HPDE6-E6E7 (cell line): ENCODE data around the gene ST3GAL3.

Source experiments
- DNase-seq: peaks from one replicate; pipeline ENCODE4 v3.0.0; 2011; ENCODE audit warnings: missing footprints; ENCODE audit errors: extremely low spot score

The ST3GAL3 gene, protein sequence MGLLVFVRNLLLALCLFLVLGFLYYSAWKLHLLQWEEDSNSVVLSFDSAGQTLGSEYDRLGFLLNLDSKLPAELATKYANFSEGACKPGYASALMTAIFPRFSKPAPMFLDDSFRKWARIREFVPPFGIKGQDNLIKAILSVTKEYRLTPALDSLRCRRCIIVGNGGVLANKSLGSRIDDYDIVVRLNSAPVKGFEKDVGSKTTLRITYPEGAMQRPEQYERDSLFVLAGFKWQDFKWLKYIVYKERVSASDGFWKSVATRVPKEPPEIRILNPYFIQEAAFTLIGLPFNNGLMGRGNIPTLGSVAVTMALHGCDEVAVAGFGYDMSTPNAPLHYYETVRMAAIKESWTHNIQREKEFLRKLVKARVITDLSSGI

DNA sequence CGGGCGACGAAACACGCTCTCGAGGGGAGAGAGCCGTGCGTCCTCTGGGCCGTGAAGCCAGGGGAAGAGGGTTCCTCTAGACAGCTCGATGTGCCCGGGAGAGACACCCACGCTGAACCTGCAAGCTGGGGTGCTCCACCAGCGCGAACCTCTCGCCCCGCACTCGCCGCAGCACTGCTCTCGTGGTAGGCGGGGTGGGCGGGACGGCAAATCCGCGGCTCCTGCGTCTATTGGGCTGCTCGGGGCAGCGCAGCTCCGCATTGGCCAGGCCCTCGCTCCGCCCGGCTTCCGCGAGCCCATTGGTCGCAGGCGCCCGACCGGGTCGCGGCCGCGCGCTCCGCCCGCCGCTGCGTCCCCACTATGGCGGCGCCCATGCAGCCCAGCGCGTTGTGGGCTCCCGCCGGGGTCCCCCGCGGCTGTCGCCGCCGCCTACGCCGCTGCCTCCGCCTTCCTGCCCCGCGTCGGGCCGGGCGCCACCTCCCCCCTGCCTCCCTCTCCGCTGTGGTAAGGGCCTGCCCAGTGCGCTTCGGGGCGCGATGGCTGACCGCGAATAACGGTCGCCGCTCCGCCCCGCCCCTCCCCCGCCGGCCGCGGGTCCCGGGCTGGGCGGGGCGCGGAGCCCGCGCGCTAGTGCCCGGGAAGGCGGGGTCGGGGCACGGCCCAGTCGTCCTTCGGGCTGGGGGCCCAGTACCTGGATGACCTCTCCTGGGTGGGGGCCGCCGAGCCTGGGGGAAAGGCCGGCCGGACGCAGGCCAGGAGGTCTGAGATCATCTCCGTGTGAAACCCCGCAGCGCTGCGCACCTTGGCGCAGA lies at the start of gene ST3GAL3:
Gene ST3GAL3 (plus strand): TSS at position 347 of the 812 bp plus-strand sequence. CDS start 28,727 bp downstream, outside the sequence.
- peak; percentile 91 for DNase-seq

DNA sequence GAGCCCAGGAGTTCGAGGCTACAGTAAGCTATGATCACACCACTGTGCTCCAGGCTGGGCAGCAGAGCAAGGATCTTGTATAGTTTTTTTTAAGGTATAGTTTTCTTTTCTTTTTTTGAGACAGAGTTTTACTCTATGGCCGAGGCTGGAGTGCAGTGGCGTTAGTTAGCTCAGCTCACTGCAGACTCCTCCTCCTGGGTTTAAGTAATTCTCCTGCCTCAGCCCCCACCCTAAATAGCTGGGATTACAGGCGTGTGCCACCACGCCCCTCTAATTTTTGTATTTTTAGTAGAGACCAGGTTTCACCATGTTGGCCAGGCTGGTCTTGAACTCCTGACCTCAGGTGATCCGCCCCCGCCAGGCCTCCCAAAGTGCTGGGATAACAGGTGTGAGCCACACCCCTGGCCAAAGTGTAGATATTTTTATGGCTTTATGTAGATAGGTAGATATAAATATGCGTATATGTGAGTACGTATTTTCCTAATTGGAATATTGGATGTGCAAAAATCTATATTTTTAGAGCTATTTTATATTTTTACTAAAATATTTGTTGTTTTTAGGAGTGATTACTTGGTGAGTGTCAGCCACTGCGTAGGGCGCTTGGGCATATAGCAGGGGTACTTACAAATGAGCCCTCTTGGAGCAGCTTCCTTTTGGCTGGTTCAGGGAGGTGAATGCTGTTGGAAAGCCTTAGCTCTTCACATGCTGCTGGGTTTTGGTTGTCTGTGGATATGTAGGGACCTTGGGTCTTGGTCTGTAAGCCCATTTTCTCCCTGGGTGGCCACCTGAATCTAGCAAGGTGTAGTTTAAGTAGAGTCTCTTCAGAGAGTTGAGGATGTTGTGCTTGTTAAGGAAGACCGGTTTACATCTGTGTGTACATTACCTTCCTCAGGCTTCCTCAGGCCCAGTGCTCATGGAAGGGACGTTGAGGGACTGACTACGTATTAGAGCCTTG lies 47.8 kb upstream of the ST3GAL3 start:
- DNase-seq, result no peak

DNA sequence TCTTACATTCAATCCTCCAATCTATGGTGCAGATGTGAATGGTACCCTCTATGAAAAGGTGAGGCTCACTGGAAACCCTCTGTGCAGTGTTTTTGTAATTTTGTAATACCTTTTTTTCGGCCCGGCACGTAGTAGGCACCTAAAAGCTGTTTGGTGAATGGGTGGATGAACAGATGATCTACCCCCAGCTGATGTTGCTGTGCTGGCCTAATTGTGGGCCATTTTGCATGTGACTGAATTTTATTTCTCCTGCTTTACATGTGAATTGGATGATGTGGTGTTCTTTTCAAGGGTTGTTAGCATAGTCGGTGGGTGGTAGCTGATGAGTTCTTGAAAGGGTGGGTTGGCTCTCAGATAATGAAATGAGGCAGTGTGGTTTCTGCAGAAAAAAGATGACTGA lies 47.0 kb upstream of the ST3GAL3 start:
- no peak for DNase-seq

DNA sequence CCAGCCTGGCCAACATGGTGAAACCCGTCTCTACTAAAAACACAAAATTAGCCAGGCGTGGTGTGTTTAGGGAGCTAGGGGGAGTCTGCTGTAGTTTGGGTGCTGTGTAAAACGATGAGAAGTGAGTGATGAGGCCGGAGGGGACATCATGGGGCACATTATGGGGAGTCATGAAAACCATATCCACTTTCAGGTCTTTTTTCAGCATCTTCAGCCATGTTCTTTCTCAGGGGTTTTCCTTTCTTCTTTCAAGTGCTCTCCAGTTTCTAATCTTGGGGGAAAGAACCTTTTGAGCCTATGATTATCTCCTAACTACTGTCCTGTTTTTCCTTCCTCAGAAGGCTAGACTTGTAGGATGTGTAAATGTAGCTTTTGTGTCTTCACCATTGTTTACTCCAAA lies 43.0 kb upstream of the ST3GAL3 start:
- DNase-seq, result no peak

DNA sequence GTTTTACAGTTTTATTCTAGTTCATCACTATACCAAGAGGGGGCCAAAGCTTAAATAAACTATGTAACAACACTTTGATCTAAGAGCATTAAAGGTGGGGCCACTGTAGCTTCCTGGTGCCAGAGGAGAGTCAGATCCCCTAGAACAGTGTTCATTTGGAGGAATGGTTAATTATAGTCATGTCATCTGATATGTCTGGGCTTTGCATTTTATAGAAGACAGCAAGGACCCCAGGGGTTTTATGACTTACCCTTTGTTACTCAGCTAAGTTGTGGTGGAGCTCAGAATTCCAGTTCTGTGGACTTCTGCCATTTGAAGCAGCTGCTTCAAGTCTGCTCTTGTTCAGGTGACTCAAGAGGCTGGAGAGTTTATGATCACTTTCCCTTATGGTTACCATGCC lies 40.7 kb upstream of the ST3GAL3 start:
- DNase-seq, result peak; percentile 96

DNA sequence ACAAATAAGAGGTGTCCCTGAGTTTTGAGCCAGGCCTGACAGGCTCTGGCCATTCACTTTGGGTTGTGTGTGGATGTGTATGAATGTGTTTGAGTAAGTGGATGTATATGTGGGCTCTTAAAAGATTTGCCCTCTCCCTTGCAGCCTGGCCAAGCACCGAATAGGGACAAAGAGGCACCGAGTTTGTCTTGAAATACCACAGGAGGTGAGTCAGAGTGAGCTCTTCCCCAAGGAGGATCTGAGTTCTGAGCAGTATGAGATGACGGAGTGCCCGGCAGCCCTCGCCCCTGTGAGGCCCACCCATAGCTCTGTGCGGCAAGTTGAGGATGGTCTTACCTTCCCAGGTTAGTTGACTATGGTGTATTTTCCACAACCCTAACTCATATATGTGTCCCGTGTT lies 38.4 kb upstream of the ST3GAL3 start:
- DNase-seq, result no peak

DNA sequence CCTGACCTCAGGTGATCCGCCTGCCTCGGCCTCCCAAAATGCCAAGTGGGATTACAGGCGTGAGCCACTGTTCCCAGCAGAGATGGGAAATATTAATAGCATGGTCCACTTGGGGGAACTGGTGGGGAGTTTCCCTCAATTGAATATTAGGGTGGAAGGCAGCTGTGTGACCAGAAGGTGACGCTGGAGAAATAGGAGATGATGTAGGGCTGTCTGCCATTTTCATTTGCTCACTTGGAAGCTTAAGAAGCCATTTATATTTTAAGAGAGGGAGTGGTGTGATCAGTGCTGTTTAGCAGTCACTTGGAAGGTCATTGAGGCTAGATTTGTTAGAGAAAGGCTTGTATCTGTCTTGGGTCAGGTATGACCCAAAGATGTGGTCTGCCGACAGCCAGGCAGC lies 37.5 kb upstream of the ST3GAL3 start:
- DNase-seq, result no peak

DNA sequence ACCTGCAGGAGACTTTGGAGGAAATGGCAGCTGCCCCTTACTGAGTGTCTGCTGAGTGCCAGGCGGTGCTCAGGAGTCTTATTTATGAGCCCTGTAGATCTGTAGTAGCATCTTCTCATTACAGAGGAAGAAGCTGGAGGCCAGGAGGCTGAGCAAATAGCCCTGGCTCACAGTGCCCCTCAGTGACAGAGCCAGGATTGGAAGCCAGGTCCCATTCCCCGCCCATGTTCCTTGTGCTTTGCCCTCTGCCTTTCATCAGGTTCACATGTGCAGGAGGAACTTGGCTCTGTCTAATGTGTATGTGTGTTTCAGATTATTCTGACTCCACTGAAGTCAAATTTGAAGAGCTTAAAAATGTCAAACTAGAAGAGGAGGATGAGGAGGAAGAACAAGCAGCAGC lies 36.1 kb upstream of the ST3GAL3 start:
- DNase-seq, result no peak

DNA sequence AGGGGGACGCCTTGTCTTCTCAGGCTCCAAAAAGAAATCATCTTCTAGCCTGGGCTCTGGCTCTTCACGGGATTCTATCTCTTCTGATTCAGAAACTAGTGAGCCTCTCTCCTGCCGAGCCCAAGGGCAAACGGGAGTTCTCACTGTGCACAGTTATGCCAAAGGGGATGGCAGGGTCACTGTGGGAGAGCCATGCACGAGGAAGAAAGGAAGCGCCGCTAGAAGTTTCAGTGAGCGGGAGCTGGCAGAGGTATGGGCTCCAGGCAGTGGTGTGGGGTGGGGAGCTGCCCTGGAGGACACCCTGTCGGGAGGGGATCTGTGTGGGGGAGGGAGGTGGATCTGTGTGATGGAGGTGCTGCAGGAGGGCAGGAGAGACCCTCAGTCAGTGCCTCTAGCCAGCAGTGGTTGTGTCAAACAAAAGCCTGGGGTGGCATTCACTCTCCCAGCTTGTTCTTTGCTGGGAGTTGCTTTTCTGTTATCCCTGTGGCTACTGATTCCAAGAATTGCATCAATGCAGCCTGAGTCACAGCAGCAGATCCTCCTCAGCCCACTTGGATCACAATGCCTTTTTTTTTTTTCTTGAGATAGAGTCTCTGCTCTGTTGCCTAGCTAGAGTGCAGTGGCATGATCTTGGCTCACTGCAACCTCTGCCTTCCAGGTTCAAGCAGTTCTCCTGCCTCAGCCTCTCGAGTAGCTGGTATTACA lies 35.6 kb upstream of the ST3GAL3 start:
- DNase-seq, result no peak

DNA sequence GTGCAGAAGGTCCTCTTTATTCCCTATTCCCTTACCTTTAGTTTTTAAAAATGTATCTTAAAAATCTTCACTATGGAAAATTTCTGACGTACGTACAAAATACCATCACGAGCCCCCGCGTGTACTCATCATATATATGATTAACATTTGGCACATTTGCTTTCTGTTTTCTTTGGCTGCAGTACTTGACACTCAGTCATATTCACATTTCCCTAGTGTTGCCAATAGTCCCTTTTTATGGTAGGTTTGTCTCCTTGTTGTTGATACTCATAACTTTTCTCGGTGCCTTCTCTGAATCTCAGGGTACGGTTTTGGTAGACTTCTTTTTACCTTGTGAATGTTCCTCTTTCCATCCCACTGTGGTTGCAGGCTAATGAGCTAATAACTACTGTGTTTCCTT lies 34.1 kb upstream of the ST3GAL3 start:
- no peak for DNase-seq

DNA sequence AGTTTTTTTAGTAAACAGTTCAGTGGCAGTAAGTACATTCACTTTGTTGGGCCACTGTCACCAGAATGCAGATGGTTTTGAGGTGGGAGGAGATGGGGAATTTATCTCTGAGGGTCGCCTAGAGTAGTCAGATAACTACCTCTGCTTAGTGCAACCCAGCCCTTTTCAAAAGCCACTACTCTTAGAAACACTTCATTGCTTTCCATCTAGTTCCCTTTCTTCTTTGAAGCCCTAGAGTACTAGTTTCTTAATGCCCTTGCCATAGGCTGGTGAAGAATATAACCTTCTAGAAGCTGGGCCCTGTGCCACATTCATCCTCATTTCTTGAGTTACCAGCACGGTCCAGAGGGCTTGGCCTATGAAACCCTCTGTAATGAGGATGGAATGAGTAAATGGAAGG lies 28.4 kb upstream of the ST3GAL3 start:
- no peak for DNase-seq

DNA sequence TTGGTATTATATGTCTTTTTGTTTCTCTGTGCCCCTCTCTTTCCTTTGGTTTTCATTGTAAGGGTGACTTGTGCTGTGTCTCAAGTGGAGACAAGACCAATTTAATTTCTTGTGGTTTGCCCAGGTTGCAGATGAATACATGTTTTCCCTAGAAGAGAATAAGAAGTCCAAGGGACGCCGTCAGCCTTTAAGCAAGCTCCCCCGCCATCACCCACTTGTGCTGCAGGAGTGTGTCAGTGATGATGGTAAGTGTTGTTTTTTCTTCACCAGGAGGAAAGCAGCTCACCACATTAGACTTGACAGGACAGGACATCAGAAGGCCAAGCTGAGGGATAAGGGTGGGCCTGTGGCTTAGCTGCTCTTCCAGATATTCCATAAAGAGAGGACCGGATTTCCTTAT lies 23.8 kb upstream of the ST3GAL3 start:
- no peak for DNase-seq

DNA sequence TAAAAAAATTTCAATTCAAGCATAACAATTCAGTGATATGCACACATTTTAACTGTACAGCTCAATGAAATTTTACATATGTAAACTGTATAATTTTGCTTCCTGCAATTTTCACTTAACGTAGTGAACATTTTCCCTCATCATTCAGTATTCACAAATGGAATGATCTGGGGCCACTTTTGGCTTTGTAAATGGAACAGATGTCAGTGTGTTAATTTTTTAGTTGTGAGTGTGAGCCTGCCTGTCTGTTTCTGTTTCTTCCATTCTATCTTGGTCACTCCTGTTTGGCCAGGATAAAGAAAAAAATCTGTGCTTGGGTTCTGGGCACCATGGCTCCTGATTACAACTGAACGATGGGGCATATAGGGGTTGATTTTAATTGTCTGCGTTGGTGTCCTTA lies 20.5 kb upstream of the ST3GAL3 start:
- DNase-seq, result no peak

DNA sequence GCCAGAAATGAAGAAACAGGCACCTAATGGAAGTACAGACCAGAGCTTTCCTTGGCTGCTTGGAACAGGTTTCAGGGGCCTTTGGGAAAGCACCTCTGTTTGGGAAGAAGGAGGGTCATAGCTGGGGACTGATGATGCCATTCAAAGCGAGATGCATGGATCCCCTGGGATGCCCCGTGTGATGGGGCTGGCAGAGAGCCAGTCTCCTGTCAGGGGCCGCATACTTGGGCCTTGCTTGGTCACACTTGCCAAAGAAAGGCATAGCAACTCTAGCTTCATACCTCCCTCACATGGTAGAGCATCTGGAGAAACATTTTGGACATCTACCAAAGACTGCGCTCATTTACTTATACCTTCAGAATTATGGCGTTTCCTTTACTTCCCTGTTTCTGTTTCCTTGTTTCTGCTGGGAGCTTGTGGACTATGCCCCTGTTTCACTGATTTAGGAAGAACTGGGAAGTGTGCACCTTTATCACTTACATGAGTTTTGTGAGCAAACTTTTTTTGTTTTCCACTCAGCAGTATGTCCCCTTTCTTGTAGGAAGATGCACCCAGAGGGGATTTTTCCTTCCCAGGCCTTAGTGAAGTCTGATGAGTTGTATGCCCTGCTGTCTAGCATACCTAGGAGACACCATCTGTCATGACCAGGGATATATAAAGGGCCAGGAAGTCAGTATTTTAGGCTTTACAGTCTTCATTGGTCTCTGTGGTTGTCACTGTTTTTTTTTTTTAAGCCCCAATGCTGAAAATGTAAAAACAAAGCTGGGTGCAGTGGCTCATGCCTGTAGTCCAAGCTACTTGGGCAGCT lies 19.8 kb upstream of the ST3GAL3 start:
- no peak for DNase-seq

DNA sequence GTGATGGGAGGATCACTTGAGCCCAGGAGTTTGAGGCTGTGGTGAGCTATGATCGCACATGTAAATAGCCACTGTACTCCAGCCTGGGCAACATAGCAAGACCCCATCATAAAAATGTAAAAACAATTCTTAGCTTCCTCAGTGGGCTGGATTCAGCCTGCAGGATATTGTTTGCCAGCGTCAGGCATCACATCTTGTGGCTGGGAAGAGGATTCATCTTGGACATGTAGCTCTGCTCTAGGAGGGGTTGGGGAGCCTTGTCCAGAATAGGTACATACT lies 19.3 kb upstream of the ST3GAL3 start:
- no peak for DNase-seq

DNA sequence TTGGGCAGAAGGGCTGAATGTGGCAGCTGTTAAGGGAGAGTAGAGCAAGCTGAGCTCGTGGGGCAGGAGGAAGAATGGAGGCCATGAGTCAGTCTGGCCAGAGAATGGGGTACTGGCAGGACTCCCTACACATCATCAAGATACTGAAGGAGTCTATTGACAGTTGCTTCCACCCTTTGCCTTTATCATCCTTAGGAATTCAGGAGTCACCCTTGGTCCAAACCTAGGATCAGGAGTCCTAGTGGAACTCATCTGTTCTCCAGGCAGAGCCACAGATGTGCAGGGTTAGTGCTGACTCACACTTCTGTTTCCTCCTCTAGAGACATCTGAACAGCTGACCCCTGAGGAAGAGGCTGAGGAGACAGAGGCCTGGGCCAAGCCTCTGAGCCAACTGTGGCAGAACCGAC lies 18.7 kb upstream of the ST3GAL3 start:
- no peak for DNase-seq

DNA sequence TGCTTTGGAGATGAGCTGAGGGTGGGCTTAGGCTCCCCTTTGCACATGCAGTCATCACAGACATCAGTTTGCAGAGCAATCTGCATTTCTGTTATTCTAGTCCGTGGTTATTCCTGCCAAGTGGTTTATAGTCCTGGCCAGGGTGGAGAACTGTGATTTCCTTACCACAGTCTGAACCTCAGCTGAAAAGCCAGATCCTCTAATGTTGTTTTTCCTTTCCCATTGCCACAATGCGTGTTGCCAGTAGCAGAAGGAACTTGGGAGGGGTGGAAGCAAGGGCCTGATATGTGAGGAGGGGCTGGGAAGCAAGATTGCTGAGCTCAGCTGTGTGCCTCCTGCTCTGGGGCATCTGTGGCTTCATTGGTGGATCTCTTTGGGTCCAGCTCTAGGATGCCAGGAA lies 18.0 kb upstream of the ST3GAL3 start:
- DNase-seq, result no peak

DNA sequence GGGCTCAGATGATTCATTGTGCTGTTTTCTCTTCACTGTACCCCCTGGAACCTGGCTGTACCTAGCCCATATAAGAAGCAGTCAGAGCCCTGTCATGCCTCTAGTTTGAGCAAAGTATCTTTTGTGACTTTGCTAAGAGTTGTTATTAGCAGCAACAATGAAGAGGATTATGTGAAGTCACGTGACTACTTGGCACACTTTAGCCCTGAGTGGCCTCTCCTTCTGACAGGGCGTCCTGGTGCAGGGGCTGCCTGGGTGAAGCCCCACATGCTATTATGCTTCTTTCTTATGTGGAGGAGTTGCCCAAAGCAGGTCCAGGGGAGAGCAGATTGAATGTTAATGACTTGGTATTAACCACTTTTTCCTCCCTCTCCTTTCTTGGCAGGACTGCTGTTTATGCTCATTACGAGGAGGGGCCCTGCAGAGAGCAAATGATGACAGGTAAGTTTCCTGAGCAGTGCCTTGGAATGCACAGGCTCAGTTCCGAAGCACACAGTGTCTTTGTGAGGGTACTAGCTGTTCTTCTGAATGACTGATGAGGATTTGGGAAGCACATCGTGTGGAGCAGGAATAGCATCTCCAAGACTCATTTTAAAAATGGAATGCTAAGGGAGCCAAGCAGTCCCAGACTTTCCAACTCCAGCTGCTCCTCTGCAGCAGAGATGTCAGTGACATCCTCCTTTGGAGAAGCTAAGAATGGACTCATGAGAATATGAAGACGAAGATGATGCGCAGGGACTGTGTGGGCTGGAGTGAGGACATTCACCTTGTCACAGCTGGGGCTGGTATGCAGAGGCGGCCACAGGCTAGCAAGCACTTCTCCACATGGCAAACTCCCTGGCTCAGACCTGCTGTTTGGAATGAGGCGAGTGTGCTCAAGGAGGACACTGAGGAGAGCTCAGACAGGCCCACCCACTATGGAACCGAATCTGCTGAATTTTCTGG lies 15.2 kb upstream of the ST3GAL3 start:
- DNase-seq, result no peak

DNA sequence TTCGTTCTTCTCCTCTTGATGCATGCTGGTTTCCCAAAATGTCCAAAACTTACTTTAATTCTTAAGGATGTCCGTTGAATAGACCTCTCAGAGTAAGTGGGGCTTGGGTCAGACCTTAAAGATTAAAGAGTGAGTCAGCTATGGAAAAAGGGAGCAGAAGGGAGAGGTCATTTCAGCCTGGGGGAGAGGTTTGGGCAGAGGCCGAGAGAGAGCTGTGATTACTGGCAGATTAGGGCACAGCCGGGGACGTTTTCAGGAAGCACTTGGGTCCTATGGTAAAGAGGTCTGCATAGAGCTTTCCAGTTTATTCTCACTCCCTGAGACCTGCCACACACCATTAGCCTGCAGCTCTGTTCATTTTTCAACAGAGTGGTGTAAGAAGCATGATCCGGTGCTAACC lies 14.0 kb upstream of the ST3GAL3 start:
- DNase-seq, result no peak

DNA sequence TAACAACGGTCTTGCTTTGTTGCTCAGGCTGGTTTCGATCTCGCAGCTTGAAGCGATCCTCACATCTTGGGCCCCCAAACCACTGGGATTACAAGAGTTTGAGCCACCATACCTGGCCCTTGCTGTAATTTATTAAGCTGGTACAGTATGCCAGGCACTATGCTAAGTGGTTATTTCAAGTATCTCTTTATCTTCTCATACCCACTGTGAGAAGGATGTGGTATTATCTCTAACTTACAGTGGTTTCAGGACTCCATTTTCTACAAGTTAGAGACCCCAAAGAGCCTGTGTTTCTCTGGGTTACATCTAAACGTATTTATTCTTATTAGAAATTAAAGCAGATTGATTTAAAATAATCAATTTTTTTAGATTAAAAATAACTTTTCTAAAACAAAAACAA lies 8.1 kb upstream of the ST3GAL3 start:
- DNase-seq, result no peak
